K562 (cell line): ENCODE measurements around the gene PSMD1. TPM values are rescaled to one million over a fixed set of nuclear protein-coding genes. Genes with fewer than 3 reads are reported as not detected.

ENCODE experiments used
- CBX1 ChIP-seq: sonication (generic); IDR thresholded peaks from 2 replicates; pipeline ENCODE4 v1.6.1; 2016; ENCODE audit warnings: antibody characterized with exemption, low read depth, mild to moderate bottlenecking
- CREB1 ChIP-seq, 2 experiments: sonication (generic) in 1 of 2; formaldehyde crosslinking in 1 of 2; IDR thresholded peaks; 2 replicates each; pipeline versions ENCODE4 v1.6.1 to v1.8.0; 2012 to 2022; ENCODE audit warnings: inconsistent platforms in 1 of 2, mild to moderate bottlenecking in 1 of 2, missing genetic modification reagents in 1 of 2, moderate library complexity in 1 of 2
- CTBP1 ChIP-seq: fragments of 450-650 bp; IDR thresholded peaks from 2 replicates; pipeline ENCODE4 v1.6.1; 2016; ENCODE audit warnings: borderline replicate concordance
- E2F3 ChIP-seq: fragments of 250-450 bp; sonication (Bioruptor Pico); IDR thresholded peaks from 2 replicates; pipeline ENCODE4 v1.4.0; 2020; ENCODE audit warnings: mild to moderate bottlenecking
- HMG20B ChIP-seq: fragments of 250-450 bp; sonication (Bioruptor Pico); IDR thresholded peaks from 2 replicates; pipeline ENCODE4 v1.5.0; 2021; ENCODE audit warnings: mild to moderate bottlenecking
- JUNB ChIP-seq: fragments of 450-650 bp; formaldehyde crosslinking; conservative IDR thresholded peaks from 2 replicates; pipeline ENCODE4 v1.4.0; 2020; ENCODE audit warnings: mild to moderate bottlenecking
- L3MBTL2 ChIP-seq: fragments of 450-650 bp; IDR thresholded peaks from 2 replicates; pipeline ENCODE4 v1.6.1; 2016; ENCODE audit warnings: mild to moderate bottlenecking, moderate library complexity
- MAFF ChIP-seq: IDR thresholded peaks from 2 replicates; pipeline ENCODE4 v1.6.1; 2012; ENCODE audit warnings: low read length, improper control_type of control experiment
- MEF2A ChIP-seq: IDR thresholded peaks from 2 replicates; pipeline ENCODE4 v1.6.1; 2011; ENCODE audit warnings: low read depth, mild to moderate bottlenecking, low read length, moderate library complexity; ENCODE audit not compliant: control insufficient read depth
- NRF1 ChIP-seq, 2 experiments: fragments of 450-650 bp; IDR thresholded peaks in 1 of 2; conservative IDR thresholded peaks in 1 of 2; 2 replicates each; pipeline ENCODE4 v1.6.1; 2014; ENCODE audit warnings: mild to moderate bottlenecking in 2 of 2
- RBM25 ChIP-seq: fragments of 200-400 bp; formaldehyde crosslinking; IDR thresholded peaks from 2 replicates; pipeline ENCODE4 v1.6.1; 2018; ENCODE audit warnings: low read length, low read depth, moderate library complexity; ENCODE audit not compliant: severe bottlenecking
- SMAD2 ChIP-seq: fragments of 150-350 bp; IDR thresholded peaks from 2 replicates; pipeline ENCODE4 v1.6.1; 2014; ENCODE audit warnings: low read depth, mild to moderate bottlenecking, low read length
- SNRNP70 ChIP-seq: fragments of 200-400 bp; formaldehyde crosslinking; optimal IDR thresholded peaks from 2 replicates; pipeline ENCODE3; 2017; ENCODE audit warnings: low read depth, low read length
- SREBF1 ChIP-seq: fragments of 150-350 bp; IDR thresholded peaks from 2 replicates; pipeline ENCODE4 v1.6.1; 2014; ENCODE audit warnings: antibody characterized with exemption, low read depth, low read length, borderline replicate concordance
- SRSF3 ChIP-seq: fragments of 200-400 bp; formaldehyde crosslinking; IDR thresholded peaks from 2 replicates; pipeline ENCODE4 v1.6.1; 2016; ENCODE audit warnings: mild to moderate bottlenecking, low read length, moderate library complexity; ENCODE audit not compliant: insufficient read depth
- TARDBP ChIP-seq: fragments of 450-650 bp; IDR thresholded peaks from 2 replicates; pipeline ENCODE4 v1.6.1; 2016
- ZNF583 ChIP-seq: fragments of 250-450 bp; sonication (Bioruptor Pico); IDR thresholded peaks from 2 replicates; pipeline ENCODE4 v1.4.0; 2020
- ZNF586 ChIP-seq: fragments of 450-650 bp; formaldehyde crosslinking; conservative IDR thresholded peaks from 2 replicates; pipeline ENCODE4 v1.4.0; 2020; ENCODE audit warnings: mild to moderate bottlenecking, moderate library complexity
- polyA plus RNA-seq, 8 experiments: library from polyadenylated mRNA; depleted of rRNA in 4 of 8; stranded (reverse) in 5 of 8; unstranded in 3 of 8; fragments of >200 nt; fragmentation: Nextera tagmentation in 2 of 8; fragmentation: Illumina TruSeq in 1 of 8; extraction: Ambion mirVana in 2 of 8; extraction: Trizol in 1 of 8; gene quantifications; 2 replicates each; pipeline versions ENCODE4 v1.2.1 to v1.2.3, GENCODE V29; 2011 to 2014; ENCODE audit warnings: inconsistent platforms in 1 of 8, missing spikeins in 1 of 8
- total RNA-seq, 7 experiments: library from RNA; depleted of rRNA in 6 of 7; stranded (reverse); fragments of >200 nt in 6 of 7; fragmentation: Illumina TruSeq in 2 of 7; extraction: Trizol in 2 of 7; gene quantifications; 2 replicates each; pipeline versions ENCODE4 v1.2.1 to v1.2.3, GENCODE V29; 2011 to 2021; ENCODE audit warnings: low replicate concordance in 1 of 7
- TF ChIP-seq, protein P1 (sequence below): sonication (generic); formaldehyde crosslinking; IDR thresholded peaks from 2 replicates; pipeline ENCODE4 v1.8.0; 2022; ENCODE audit warnings: mild to moderate bottlenecking, missing genetic modification reagents, borderline replicate concordance
- TF ChIP-seq, protein P2 (sequence below): sonication (generic); formaldehyde crosslinking; IDR thresholded peaks from 2 replicates; pipeline ENCODE4 v1.4.0; 2020; ENCODE audit warnings: mild to moderate bottlenecking, missing genetic modification reagents
- TF ChIP-seq, protein P3 (sequence below): IDR thresholded peaks from 2 replicates; pipeline ENCODE4 v1.6.1; 2016; ENCODE audit warnings: missing genetic modification characterization, missing compliant biosample characterization
- TF ChIP-seq, protein P4 (sequence below): sonication (generic); formaldehyde crosslinking; IDR thresholded peaks from 2 replicates; pipeline ENCODE4 v1.8.1; 2023; ENCODE audit warnings: mild to moderate bottlenecking, missing genetic modification reagents

The PSMD1 gene
- total and polyA plus RNA-seq, 9 of the 15 experiments (the other 6 are each of a cell fraction or from before 2014, with no cell fraction given), result 100 to 257 (median 147) TPM

DNA sequence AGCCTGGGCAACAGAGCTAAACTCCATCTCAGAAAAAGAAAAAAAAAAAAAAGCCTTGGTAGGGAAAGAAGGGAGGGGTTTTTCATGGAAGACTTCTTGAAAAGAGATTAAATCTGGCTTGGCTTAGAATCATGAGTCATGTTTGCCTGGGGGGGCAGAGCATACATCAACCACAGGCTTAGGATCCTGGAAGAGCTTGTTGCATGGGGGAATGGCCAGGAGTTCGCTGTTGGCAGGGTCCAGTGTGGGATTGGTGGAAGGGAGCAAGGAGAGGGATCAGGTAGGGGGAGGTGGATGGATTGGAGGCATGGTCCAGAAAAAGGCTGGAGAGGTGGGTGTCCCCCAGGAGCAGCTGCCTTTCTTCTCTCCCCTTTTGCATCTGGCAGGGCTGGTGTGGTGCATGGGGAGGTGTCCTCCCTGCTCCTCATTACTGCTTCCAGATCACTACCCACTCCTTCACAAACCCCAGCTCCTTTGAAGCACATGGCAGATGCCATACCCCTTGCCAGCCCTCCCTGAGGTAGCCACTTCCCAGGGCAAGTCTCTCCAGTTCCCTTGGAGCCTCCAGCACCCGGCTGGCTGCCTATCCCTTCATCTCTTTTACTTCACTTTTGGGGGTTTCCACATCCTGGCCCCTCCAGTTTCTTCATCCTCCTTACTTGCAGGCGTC, 144.3 kb downstream of the PSMD1 start (continued):
- TF ChIP-seq, protein P1, sequence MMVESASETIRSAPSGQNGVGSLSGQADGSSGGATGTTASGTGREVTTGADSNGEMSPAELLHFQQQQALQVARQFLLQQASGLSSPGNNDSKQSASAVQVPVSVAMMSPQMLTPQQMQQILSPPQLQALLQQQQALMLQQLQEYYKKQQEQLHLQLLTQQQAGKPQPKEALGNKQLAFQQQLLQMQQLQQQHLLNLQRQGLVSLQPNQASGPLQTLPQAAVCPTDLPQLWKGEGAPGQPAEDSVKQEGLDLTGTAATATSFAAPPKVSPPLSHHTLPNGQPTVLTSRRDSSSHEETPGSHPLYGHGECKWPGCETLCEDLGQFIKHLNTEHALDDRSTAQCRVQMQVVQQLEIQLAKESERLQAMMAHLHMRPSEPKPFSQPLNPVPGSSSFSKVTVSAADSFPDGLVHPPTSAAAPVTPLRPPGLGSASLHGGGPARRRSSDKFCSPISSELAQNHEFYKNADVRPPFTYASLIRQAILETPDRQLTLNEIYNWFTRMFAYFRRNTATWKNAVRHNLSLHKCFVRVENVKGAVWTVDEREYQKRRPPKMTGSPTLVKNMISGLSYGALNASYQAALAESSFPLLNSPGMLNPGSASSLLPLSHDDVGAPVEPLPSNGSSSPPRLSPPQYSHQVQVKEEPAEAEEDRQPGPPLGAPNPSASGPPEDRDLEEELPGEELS, result no peak
- TF ChIP-seq L3MBTL2, result no peak
- TF ChIP-seq SNRNP70, result no peak
- TF ChIP-seq, protein P2, sequence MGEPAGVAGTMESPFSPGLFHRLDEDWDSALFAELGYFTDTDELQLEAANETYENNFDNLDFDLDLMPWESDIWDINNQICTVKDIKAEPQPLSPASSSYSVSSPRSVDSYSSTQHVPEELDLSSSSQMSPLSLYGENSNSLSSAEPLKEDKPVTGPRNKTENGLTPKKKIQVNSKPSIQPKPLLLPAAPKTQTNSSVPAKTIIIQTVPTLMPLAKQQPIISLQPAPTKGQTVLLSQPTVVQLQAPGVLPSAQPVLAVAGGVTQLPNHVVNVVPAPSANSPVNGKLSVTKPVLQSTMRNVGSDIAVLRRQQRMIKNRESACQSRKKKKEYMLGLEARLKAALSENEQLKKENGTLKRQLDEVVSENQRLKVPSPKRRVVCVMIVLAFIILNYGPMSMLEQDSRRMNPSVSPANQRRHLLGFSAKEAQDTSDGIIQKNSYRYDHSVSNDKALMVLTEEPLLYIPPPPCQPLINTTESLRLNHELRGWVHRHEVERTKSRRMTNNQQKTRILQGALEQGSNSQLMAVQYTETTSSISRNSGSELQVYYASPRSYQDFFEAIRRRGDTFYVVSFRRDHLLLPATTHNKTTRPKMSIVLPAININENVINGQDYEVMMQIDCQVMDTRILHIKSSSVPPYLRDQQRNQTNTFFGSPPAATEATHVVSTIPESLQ, result no peak
- TF ChIP-seq TARDBP, result no peak
- TF ChIP-seq MEF2A, result no peak
- TF ChIP-seq JUNB (CRISPR knock-in tag), result 0 out of 2 replicates have a peak, but pooled peaks have one; percentile 17
- TF ChIP-seq E2F3 (CRISPR knock-in tag), result no peak
- no peak for TF ChIP-seq HMG20B (CRISPR knock-in tag)
- no peak for TF ChIP-seq SMAD2
- TF ChIP-seq SREBF1, result no peak
- peak in 1 of 2 experiments; percentile 28; a peak in 2 of 4 replicates for TF ChIP-seq NRF1 (conservative IDR thresholded peaks at IDR 0.05 in 1 of 2, IDR thresholded peaks at IDR 0.05 in 1 of 2)
- no peak for TF ChIP-seq ZNF586 (CRISPR knock-in tag)
- TF ChIP-seq MAFF, result 0 out of 2 replicates have a peak, but pooled peaks have one; percentile 6
- no peak for TF ChIP-seq CBX1
- TF ChIP-seq CREB1 (IDR thresholded peaks at IDR 0.05), result no peak
- TF ChIP-seq CREB1 (CRISPR knock-in tag; IDR thresholded peaks at IDR 0.05), result no peak
- TF ChIP-seq RBM25, result no peak
- TF ChIP-seq, protein P3, sequence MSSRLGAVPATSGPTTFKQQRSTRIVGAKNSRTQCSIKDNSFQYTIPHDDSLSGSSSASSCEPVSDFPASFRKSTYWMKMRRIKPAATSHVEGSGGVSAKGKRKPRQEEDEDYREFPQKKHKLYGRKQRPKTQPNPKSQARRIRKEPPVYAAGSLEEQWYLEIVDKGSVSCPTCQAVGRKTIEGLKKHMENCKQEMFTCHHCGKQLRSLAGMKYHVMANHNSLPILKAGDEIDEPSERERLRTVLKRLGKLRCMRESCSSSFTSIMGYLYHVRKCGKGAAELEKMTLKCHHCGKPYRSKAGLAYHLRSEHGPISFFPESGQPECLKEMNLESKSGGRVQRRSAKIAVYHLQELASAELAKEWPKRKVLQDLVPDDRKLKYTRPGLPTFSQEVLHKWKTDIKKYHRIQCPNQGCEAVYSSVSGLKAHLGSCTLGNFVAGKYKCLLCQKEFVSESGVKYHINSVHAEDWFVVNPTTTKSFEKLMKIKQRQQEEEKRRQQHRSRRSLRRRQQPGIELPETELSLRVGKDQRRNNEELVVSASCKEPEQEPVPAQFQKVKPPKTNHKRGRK (tag), result no peak
- TF ChIP-seq ZNF583, result no peak
- TF ChIP-seq, protein P4, sequence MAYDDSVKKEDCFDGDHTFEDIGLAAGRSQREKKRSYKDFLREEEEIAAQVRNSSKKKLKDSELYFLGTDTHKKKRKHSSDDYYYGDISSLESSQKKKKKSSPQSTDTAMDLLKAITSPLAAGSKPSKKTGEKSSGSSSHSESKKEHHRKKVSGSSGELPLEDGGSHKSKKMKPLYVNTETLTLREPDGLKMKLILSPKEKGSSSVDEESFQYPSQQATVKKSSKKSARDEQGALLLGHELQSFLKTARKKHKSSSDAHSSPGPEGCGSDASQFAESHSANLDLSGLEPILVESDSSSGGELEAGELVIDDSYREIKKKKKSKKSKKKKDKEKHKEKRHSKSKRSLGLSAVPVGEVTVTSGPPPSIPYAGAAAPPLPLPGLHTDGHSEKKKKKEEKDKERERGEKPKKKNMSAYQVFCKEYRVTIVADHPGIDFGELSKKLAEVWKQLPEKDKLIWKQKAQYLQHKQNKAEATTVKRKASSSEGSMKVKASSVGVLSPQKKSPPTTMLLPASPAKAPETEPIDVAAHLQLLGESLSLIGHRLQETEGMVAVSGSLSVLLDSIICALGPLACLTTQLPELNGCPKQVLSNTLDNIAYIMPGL, result no peak
- TF ChIP-seq CTBP1, result no peak
- TF ChIP-seq SRSF3, result no peak
